PC-9 (cell line): Measurements from ENCODE around the gene CMTM6.

Experiments used
- EZH2 ChIP-seq: fragments of 200-600 bp; sonication (generic); IDR thresholded peaks from 2 replicates; pipeline ENCODE4 v1.8.0; 2017; ENCODE audit warnings: antibody characterized with exemption, low read depth
- TF ChIP-seq, protein P1 (sequence below): fragments of 200-600 bp; sonication (generic); conservative IDR thresholded peaks from 2 replicates; pipeline ENCODE4 v1.6.1; 2017; ENCODE audit warnings: mixed run types, antibody characterized with exemption, mild to moderate bottlenecking, moderate library complexity

DNA sequence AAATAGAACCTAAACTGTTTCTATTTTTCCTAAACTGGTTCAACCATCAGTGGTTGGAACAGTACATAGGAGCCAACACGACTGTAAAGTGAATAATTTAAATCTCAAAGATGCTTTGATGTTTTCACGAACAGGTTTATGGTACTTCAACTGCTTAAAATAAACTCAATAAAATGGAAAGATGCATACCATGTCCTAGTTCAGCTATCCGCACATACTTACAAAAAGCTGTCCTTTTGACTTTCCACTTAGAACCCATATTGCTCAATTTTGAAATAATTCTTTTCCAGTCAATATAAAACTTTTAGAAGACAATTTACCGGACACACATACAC lies 902 bp downstream of the CMTM6 start:
- TF ChIP-seq, protein P1, sequence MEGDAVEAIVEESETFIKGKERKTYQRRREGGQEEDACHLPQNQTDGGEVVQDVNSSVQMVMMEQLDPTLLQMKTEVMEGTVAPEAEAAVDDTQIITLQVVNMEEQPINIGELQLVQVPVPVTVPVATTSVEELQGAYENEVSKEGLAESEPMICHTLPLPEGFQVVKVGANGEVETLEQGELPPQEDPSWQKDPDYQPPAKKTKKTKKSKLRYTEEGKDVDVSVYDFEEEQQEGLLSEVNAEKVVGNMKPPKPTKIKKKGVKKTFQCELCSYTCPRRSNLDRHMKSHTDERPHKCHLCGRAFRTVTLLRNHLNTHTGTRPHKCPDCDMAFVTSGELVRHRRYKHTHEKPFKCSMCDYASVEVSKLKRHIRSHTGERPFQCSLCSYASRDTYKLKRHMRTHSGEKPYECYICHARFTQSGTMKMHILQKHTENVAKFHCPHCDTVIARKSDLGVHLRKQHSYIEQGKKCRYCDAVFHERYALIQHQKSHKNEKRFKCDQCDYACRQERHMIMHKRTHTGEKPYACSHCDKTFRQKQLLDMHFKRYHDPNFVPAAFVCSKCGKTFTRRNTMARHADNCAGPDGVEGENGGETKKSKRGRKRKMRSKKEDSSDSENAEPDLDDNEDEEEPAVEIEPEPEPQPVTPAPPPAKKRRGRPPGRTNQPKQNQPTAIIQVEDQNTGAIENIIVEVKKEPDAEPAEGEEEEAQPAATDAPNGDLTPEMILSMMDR: no peak
- TF ChIP-seq EZH2: no peak
